GM12878 (cell line): ENCODE data around the gene PLEKHA7. TPM values are rescaled to one million over a fixed set of nuclear protein-coding genes. Genes with fewer than 3 reads are reported as not detected.
"Not testable (repeated sequence)": the region's sequence is repeated elsewhere in the genome, so short reads cannot be mapped to it uniquely, and the experiment has no call there.

Experiments used
- ATAC-seq: fragments of 200-7000 bp; cut with Tn5 transposase; 3 replicates; pipeline ENCODE4 v1.9.1; 2020; ENCODE audit warnings: mild to moderate bottlenecking, moderate library complexity
- BruUV-seq: library from RNA; stranded (reverse); fragments of 400-500 nt; replicated peaks from 2 replicates; lab custom pipeline; 2021; lab: Mats Ljungman, UMichigan
- CTCF ChIA-PET: fragments of 300-600 bp; sonication (Branson Sonifier 250); formaldehyde crosslinking; extraction: SDS; loops from one replicate; lab custom pipeline; 2021; ENCODE audit warnings: inconsistent platforms; lab: Yijun Ruan, JAX
- POLR2A ChIA-PET: fragments of 350-600 bp; formaldehyde crosslinking; extraction: SDS; loops from one replicate; lab custom pipeline; 2021; ENCODE audit warnings: inconsistent platforms; lab: Charles Lee
- RAD21 ChIA-PET: fragments of 300-600 bp; sonication (Branson Sonifier 250); formaldehyde crosslinking; loops from one replicate; lab custom pipeline; 2023; ENCODE audit warnings: antibody characterized with exemption; ENCODE audit not compliant: unreplicated experiment; lab: Charles Lee
- SMC1A ChIA-PET: fragments of 300-600 bp; sonication (Branson Sonifier 250); formaldehyde crosslinking; loops from one replicate; lab custom pipeline; 2023; ENCODE audit not compliant: unreplicated experiment, uncharacterized antibody; lab: Charles Lee
- DNase-seq: peaks from one replicate; pipeline ENCODE4 v3.0.0-alpha.2; 2011; ENCODE audit warnings: low read depth, low spot score
- FAIRE-seq: peaks from 3 replicates; lab custom pipeline; 2011; peaks lifted over from hg19 to GRCh38; lab: Jason Lieb, UNC
- H2AFZ ChIP-seq: 2 replicates; pipeline ENCODE4 v1.6.0; 2011; ENCODE audit warnings: low read depth, low read length, control low read depth; ENCODE audit not compliant: control insufficient read depth
- H3K27ac ChIP-seq: 2 replicates; pipeline ENCODE4 v1.5.1; 2011; ENCODE audit warnings: control low read depth; ENCODE audit not compliant: control insufficient read depth, insufficient read depth
- H3K27me3 ChIP-seq, 2 experiments: replicated peaks in 1 of 2; 2 replicates each; pipeline versions ENCODE4 v1.6.0 to v1.6.1; 2011; ENCODE audit warnings: low read length in 1 of 2; ENCODE audit not compliant: control insufficient read depth in 2 of 2, insufficient read depth in 2 of 2
- H3K36me3 ChIP-seq, 2 experiments: 2 replicates each; pipeline ENCODE4 v1.5.1; 2011; ENCODE audit warnings: low read length in 1 of 2; ENCODE audit not compliant: control insufficient read depth in 2 of 2, insufficient read depth in 2 of 2
- H3K4me1 ChIP-seq: 2 replicates; pipeline ENCODE4 v1.6.1; 2011; ENCODE audit warnings: mild to moderate bottlenecking, low read length, moderate library complexity, mixed read lengths; ENCODE audit not compliant: control insufficient read depth, insufficient read depth
- H3K4me2 ChIP-seq: 2 replicates; pipeline ENCODE4 v1.6.0; 2011; ENCODE audit warnings: control low read depth; ENCODE audit not compliant: control insufficient read depth, insufficient read depth
- H3K4me3 ChIP-seq: fragments of 200-600 bp; sonication (generic); 2 replicates; pipeline ENCODE4 v1.5.1; 2016
- H3K79me2 ChIP-seq: 2 replicates; pipeline ENCODE4 v1.6.0; 2011; ENCODE audit warnings: low read length; ENCODE audit not compliant: control insufficient read depth, insufficient read depth
- H3K9ac ChIP-seq: 2 replicates; pipeline ENCODE4 v1.8.0; 2011; ENCODE audit warnings: low read length, control low read depth, mixed read lengths; ENCODE audit not compliant: control insufficient read depth, insufficient read depth
- H3K9me3 ChIP-seq: replicated peaks from 3 replicates; pipeline ENCODE4 v1.5.1; 2011; ENCODE audit warnings: mild to moderate bottlenecking, low read length; ENCODE audit not compliant: control insufficient read depth, insufficient read depth
- H4K20me1 ChIP-seq: 2 replicates; pipeline ENCODE4 v1.6.0; 2011; ENCODE audit not compliant: control insufficient read depth, insufficient read depth
- HCFC1 ChIP-seq: fragments of 150-350 bp; IDR thresholded peaks from 2 replicates; pipeline ENCODE4 v1.6.1; 2014; ENCODE audit warnings: low read length
- JUNB ChIP-seq: IDR thresholded peaks from 2 replicates; pipeline ENCODE4 v1.6.1; 2016; ENCODE audit warnings: antibody characterized with exemption, mild to moderate bottlenecking
- JUND ChIP-seq: IDR thresholded peaks from 2 replicates; pipeline ENCODE4 v1.6.1; 2012; ENCODE audit warnings: low read depth, mild to moderate bottlenecking, low read length, improper control_type of control experiment, moderate library complexity
- RUNX3 ChIP-seq: IDR thresholded peaks from 2 replicates; pipeline ENCODE4 v1.6.1; 2012; ENCODE audit warnings: low read length, inconsistent platforms
- SIX5 ChIP-seq: IDR thresholded peaks from 2 replicates; pipeline ENCODE4 v1.6.1; 2011; ENCODE audit warnings: mild to moderate bottlenecking, low read depth, low read length, moderate library complexity; ENCODE audit not compliant: severe bottlenecking
- TCF3 ChIP-seq: IDR thresholded peaks from 2 replicates; pipeline ENCODE4 v1.6.1; 2012; ENCODE audit warnings: low read depth, mild to moderate bottlenecking, low read length, borderline replicate concordance; ENCODE audit not compliant: insufficient read depth
- ZBTB33 ChIP-seq: fragments of 450-650 bp; IDR thresholded peaks from 2 replicates; pipeline ENCODE4 v1.6.1; 2017; ENCODE audit warnings: mild to moderate bottlenecking
- WGBS: methylation state at CpG from one replicate; pipeline ENCODE4 v1.1.6; 2016; ENCODE audit warnings: low lambda C conversion rate; ENCODE audit not compliant: insufficient replicate concordance, insufficient coverage; ENCODE audit errors: missing lambda C conversion rate; 5-methylcytosine and 5-hydroxymethylcytosine counted together
- in situ Hi-C: fragments of 300-500 bp; cut with MboI; formaldehyde crosslinking; loops from 9 replicates; pipeline ENCODE4 v1.14.3; 2018; ENCODE audit warnings: mixed read lengths
- intact Hi-C: fragments of 100-400 bp; cut with micrococcal nuclease; formaldehyde crosslinking; loops from one replicate; pipeline ENCODE4 v1.14.2; 2022; ENCODE audit not compliant: unreplicated experiment
- polyA plus RNA-seq, 11 experiments: library from polyadenylated mRNA; depleted of rRNA in 4 of 11; unstranded in 6 of 11; stranded (reverse) in 5 of 11; fragments of >200 nt; fragmentation: Nextera tagmentation in 4 of 11; fragmentation: Illumina TruSeq in 1 of 11; extraction: Ambion mirVana in 4 of 11; extraction: Trizol in 1 of 11; gene quantifications; 1 replicate in 1 of 11; 2 replicates in 10 of 11; pipeline versions ENCODE4 v1.2.1 to v1.2.3, GENCODE V29; 2011 to 2016; ENCODE audit warnings: inconsistent platforms in 2 of 11, missing spikeins in 2 of 11, low read depth in 1 of 11
- total RNA-seq, 4 experiments: library from RNA; depleted of rRNA in 3 of 4; stranded (reverse); fragments of >200 nt in 3 of 4; fragmentation: Illumina TruSeq in 1 of 4; extraction: Trizol in 1 of 4; gene quantifications; 2 replicates each; pipeline versions ENCODE4 v1.2.1 to v1.2.3, GENCODE V29; 2013 to 2021

The PLEKHA7 gene
- total and polyA plus RNA-seq, 10 of the 15 experiments (the other 5 are each of a cell fraction or from before 2014, with no cell fraction given), result 0.45 to 5.3 (median 2.1) TPM

GRCh38 chr11:17048491-17048890 lies 34.3 kb upstream of the PLEKHA7 start:
- H3K4me3 ChIP-seq, H3K27ac ChIP-seq, H3K79me2 ChIP-seq, H3K27me3 ChIP-seq, RAD21 ChIA-PET, intact Hi-C loops, H3K9ac ChIP-seq, FAIRE-seq, H3K9me3 ChIP-seq, CTCF ChIA-PET, SMC1A ChIA-PET, in situ Hi-C loops, BruUV-seq, ATAC-seq, H3K4me2 ChIP-seq, DNase-seq, H3K36me3 ChIP-seq, H4K20me1 ChIP-seq, H2AFZ ChIP-seq, H3K4me1 ChIP-seq: not testable (repeated sequence)
- 64% methylated on average over 4 of the region's 4 CpGs for WGBS
- POLR2A ChIA-PET, result interaction anchor here (0.6 kb wide), 1 partner anchor 11 kb away, joined by 5 read pairs; no protein-coding TSS in a partner anchor

GRCh38 chr11:17046690-17047089 lies 32.5 kb upstream of the PLEKHA7 start:
- H3K9me3 ChIP-seq, result no peaks in the 10 kb centered on the region
- no peak overlapping the region for H2AFZ ChIP-seq
- no peaks in the 10 kb centered on the region for H3K36me3 ChIP-seq
- no peaks in the 10 kb centered on the region for H3K27me3 ChIP-seq
- H3K9ac ChIP-seq, result no peak overlapping the region
- no peak for FAIRE-seq
- ChIA-PET SMC1A (no interaction called here), POLR2A (interaction anchor here (0.6 kb wide), 1 partner anchor 32 kb away, joined by 3 read pairs; no protein-coding TSS in a partner anchor), CTCF (interaction anchor here (1.3 kb wide), 1 partner anchor 99 kb away, joined by 3 read pairs; no protein-coding TSS in a partner anchor), RAD21 (no interaction called here)
- BruUV-seq, result no TSS peak
- intact Hi-C loops (no loop called here), in situ Hi-C loops (no loop called here)
- H3K27ac ChIP-seq, result no peak overlapping the region
- no peak for DNase-seq
- TF ChIP-seq RUNX3, result no peak
- TF ChIP-seq HCFC1, result no peak
- no peak for TF ChIP-seq JUND
- TF ChIP-seq JUNB, result no peak
- TF ChIP-seq SIX5, result no peak
- TF ChIP-seq ZBTB33, result no peak
- no peak for TF ChIP-seq TCF3
- no peak overlapping the region for H3K4me2 ChIP-seq
- no peak for ATAC-seq
- H3K4me1 ChIP-seq, result no peaks in the 10 kb centered on the region
- H4K20me1 ChIP-seq, result no peaks in the 10 kb centered on the region
- H3K4me3 ChIP-seq, result no peak overlapping the region
- WGBS, result 54% methylated on average over 5 of the region's 5 CpGs
- no peaks in the 10 kb centered on the region for H3K79me2 ChIP-seq
